SK-N-SH (cell line): ENCODE results near the gene PCDHA9. TPM values are rescaled to one million over a fixed set of nuclear protein-coding genes. Genes with fewer than 3 reads are reported as not detected.
"Not testable (repeated sequence)": the region's sequence is repeated elsewhere in the genome, so short reads cannot be mapped to it uniquely, and the experiment has no call there.

ENCODE experiments used
- CTCF ChIA-PET: fragments of 300-600, 350-600 bp; formaldehyde crosslinking; extraction: SDS; loops from one replicate; lab custom pipeline; 2021; lab: Yijun Ruan, JAX
- POLR2A ChIA-PET: fragments of 350-600 bp; sonication (Branson Sonifier 250); formaldehyde crosslinking; extraction: SDS; loops from one replicate; lab custom pipeline; 2020; ENCODE audit warnings: antibody characterized with exemption, inconsistent platforms; lab: Yijun Ruan, JAX
- DNase-seq: peaks from one replicate; pipeline ENCODE4 v3.0.0; 2012
- H2AFZ ChIP-seq: fragments of 200-600 bp; sonication (generic); 2 replicates; pipeline ENCODE4 v1.8.1; 2016; ENCODE audit warnings: antibody characterized with exemption, mild to moderate bottlenecking, low read depth
- H3F3A ChIP-seq: fragments of 200-600 bp; sonication (generic); replicated peaks from 2 replicates; pipeline ENCODE3; 2016; ENCODE audit warnings: antibody characterized with exemption, mild to moderate bottlenecking; ENCODE audit not compliant: insufficient read depth
- H3K27ac ChIP-seq, 2 experiments: fragments of 200-500 bp in 1 of 2; fragments of 200-600 bp in 1 of 2; sonication (Bioruptor generic) in 1 of 2; sonication (generic), shearing (Covaris generic) in 1 of 2; 2 replicates each; pipeline versions ENCODE4 v1.5.1 to v1.6.1; 2014 to 2016; ENCODE audit warnings: low read depth in 2 of 2, inconsistent platforms in 1 of 2, low read length in 1 of 2, mild to moderate bottlenecking in 1 of 2, mixed read lengths in 1 of 2
- H3K27me3 ChIP-seq: fragments of 200-600 bp; sonication (generic), shearing (Covaris generic); 2 replicates; pipeline ENCODE4 v1.6.1; 2016; ENCODE audit warnings: mixed run types; ENCODE audit not compliant: insufficient read depth
- H3K36me3 ChIP-seq, 2 experiments: fragments of 200-500 bp in 1 of 2; fragments of 200-600 bp in 1 of 2; sonication (Bioruptor generic) in 1 of 2; sonication (generic) in 1 of 2; replicated peaks in 1 of 2; 2 replicates each; pipeline versions ENCODE3 to v1.5.1; 2014 to 2016; ENCODE audit warnings: low read length in 1 of 2, mild to moderate bottlenecking in 1 of 2; ENCODE audit not compliant: insufficient read depth in 2 of 2, control insufficient read depth in 1 of 2
- H3K4me1 ChIP-seq, 2 experiments: fragments of 200-500 bp in 1 of 2; fragments of 200-600 bp in 1 of 2; sonication (Bioruptor generic) in 1 of 2; sonication (generic), shearing (Covaris generic) in 1 of 2; 2 replicates each; pipeline versions ENCODE4 v1.5.1 to v1.6.1; 2014 to 2016; ENCODE audit warnings: low read depth in 1 of 2, low read length in 1 of 2, mixed run types in 1 of 2; ENCODE audit not compliant: insufficient read depth in 2 of 2, control insufficient read depth in 1 of 2
- H3K4me2 ChIP-seq: fragments of 200-600 bp; sonication (generic), shearing (Covaris generic); 2 replicates; pipeline ENCODE4 v1.6.1; 2017; ENCODE audit warnings: mixed run types
- H3K4me3 ChIP-seq, 2 experiments: fragments of 200-500 bp in 1 of 2; fragments of 200-600 bp in 1 of 2; sonication (Bioruptor generic) in 1 of 2; sonication (generic), shearing (Covaris generic) in 1 of 2; 2 replicates each; pipeline versions ENCODE4 v1.5.1 to v1.8.1; 2014 to 2016; ENCODE audit warnings: low read depth in 2 of 2, inconsistent platforms in 1 of 2, low read length in 1 of 2, mild to moderate bottlenecking in 1 of 2, mixed read lengths in 1 of 2, moderate library complexity in 1 of 2
- H3K79me2 ChIP-seq: fragments of 200-600 bp; sonication (generic); 2 replicates; pipeline ENCODE4 v1.8.1; 2017; ENCODE audit warnings: mild to moderate bottlenecking; ENCODE audit not compliant: insufficient read depth
- H3K9ac ChIP-seq: fragments of 200-600 bp; sonication (generic); 2 replicates; pipeline ENCODE4 v1.6.1; 2017; ENCODE audit warnings: mixed run types
- H3K9me2 ChIP-seq: fragments of 200-600 bp; sonication (generic); 2 replicates; pipeline ENCODE4 v1.6.1; 2017; ENCODE audit warnings: mixed run types
- H3K9me3 ChIP-seq: fragments of 200-600 bp; sonication (generic); 2 replicates; pipeline ENCODE4 v1.6.1; 2017; ENCODE audit warnings: mixed run types, mild to moderate bottlenecking, moderate library complexity
- H4K20me1 ChIP-seq: fragments of 200-600 bp; sonication (generic); 2 replicates; pipeline ENCODE4 v1.6.1; 2017; ENCODE audit warnings: mild to moderate bottlenecking, mixed run types; ENCODE audit not compliant: insufficient read depth
- CHD2 ChIP-seq: fragments of 150-350 bp; IDR thresholded peaks from 2 replicates; pipeline ENCODE4 v1.6.1; 2018; ENCODE audit warnings: low read length; ENCODE audit not compliant: partially characterized antibody
- CTCF ChIP-seq: fragments of 200-600 bp; sonication (generic); IDR thresholded peaks from 2 replicates; pipeline ENCODE4 v1.6.1; 2017; ENCODE audit warnings: antibody characterized with exemption, mild to moderate bottlenecking, moderate library complexity
- ELF1 ChIP-seq: IDR thresholded peaks from 2 replicates; pipeline ENCODE4 v1.4.0; 2012
- FOXJ3 ChIP-seq: sonication (generic); formaldehyde crosslinking; IDR thresholded peaks from 2 replicates; pipeline ENCODE4 v1.5.1; 2020; ENCODE audit warnings: mild to moderate bottlenecking, missing genetic modification reagents
- FOXM1 ChIP-seq: IDR thresholded peaks from 2 replicates; pipeline ENCODE4 v1.4.0; 2012; ENCODE audit warnings: low read depth, mild to moderate bottlenecking
- GABPA ChIP-seq: IDR thresholded peaks from 2 replicates; pipeline ENCODE4 v1.4.0; 2012; ENCODE audit warnings: low read depth, mild to moderate bottlenecking
- GATA2 ChIP-seq: sonication (generic); formaldehyde crosslinking; IDR thresholded peaks from 2 replicates; pipeline ENCODE4 v1.5.0; 2020; ENCODE audit warnings: mild to moderate bottlenecking, missing genetic modification reagents
- IRF3 ChIP-seq: fragments of 150-350 bp; IDR thresholded peaks from 2 replicates; pipeline ENCODE4 v1.6.1; 2016; ENCODE audit warnings: mild to moderate bottlenecking, low read depth, low read length
- MAX ChIP-seq: IDR thresholded peaks from 2 replicates; pipeline ENCODE4 v1.4.0; 2012; ENCODE audit warnings: low read depth
- POLR2AphosphoS5 ChIP-seq: IDR thresholded peaks from 2 replicates; pipeline ENCODE4 v1.6.1; 2012; ENCODE audit warnings: low read depth, low read length
- RAD21 ChIP-seq: IDR thresholded peaks from 2 replicates; pipeline ENCODE4 v1.6.1; 2012; ENCODE audit warnings: mild to moderate bottlenecking, low read length
- SIN3A ChIP-seq: IDR thresholded peaks from 2 replicates; pipeline ENCODE4 v1.6.1; 2012; ENCODE audit warnings: low read depth, mild to moderate bottlenecking, low read length, moderate library complexity, borderline replicate concordance
- TAF1 ChIP-seq: IDR thresholded peaks from 2 replicates; pipeline ENCODE4 v1.6.1; 2012; ENCODE audit warnings: low read depth, mild to moderate bottlenecking, low read length, moderate library complexity, borderline replicate concordance
- USF2 ChIP-seq: fragments of 150-350 bp; IDR thresholded peaks from 2 replicates; pipeline ENCODE4 v1.6.1; 2017; ENCODE audit warnings: antibody characterized with exemption, low read length, low read depth, borderline replicate concordance
- YY1 ChIP-seq: IDR thresholded peaks from 2 replicates; pipeline ENCODE4 v1.4.0; 2012; ENCODE audit warnings: low read depth, mild to moderate bottlenecking
- WGBS: methylation state at CpG from one replicate; pipeline ENCODE4 v1.1.6; 2017; ENCODE audit warnings: low lambda C conversion rate; 5-methylcytosine and 5-hydroxymethylcytosine counted together
- polyA plus RNA-seq, 3 experiments: library from polyadenylated mRNA; depleted of rRNA; stranded (reverse); fragments of >200 nt; gene quantifications; 2 replicates each; pipeline ENCODE4 v1.2.3, GENCODE V29; 2012

Gene PCDHA9
- polyA plus RNA-seq, 1 of the 3 experiments (the other 2 are of a cell fraction), result 0.02 TPM

- TF ChIP-seq CTCF, result peak; percentile 63
- TF ChIP-seq RAD21, result peak; percentile 69
- TF ChIP-seq, all 33 proteins: peak for 3
Observed at GRCh38 chr5:140806834-140807775, 41.1 kb upstream of the PCDHA9 start, which contains the start of gene PCDHA4 (continued).

DNA sequence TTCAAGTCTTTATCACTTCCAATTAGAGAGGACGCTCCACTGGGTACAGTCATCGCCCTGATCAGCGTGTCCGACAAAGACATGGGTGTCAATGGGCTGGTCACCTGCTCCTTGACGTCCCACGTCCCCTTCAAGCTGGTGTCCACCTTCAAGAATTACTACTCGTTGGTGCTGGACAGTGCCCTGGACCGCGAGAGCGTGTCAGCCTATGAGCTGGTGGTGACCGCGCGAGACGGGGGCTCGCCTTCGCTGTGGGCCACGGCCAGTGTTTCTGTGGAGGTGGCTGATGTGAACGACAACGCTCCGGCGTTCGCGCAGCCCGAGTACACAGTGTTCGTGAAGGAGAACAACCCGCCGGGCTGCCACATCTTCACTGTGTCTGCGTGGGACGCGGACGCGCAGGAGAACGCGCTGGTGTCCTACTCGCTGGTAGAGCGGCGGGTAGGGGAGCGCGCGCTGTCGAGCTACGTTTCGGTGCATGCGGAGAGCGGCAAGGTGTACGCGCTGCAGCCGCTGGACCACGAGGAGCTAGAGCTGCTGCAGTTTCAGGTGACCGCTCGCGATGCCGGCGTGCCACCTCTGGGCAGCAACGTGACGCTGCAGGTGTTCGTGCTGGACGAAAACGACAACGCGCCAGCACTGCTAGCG, 39.8 kb upstream of the PCDHA9 start:
- H3K27me3 ChIP-seq, H3K9me2 ChIP-seq, H4K20me1 ChIP-seq, H3K4me2 ChIP-seq, DNase-seq, H3K79me2 ChIP-seq, H3K36me3 ChIP-seq, H3K4me1 ChIP-seq, H3K4me3 ChIP-seq, H3K27ac ChIP-seq, H3K9me3 ChIP-seq, H3F3A ChIP-seq, H2AFZ ChIP-seq, H3K9ac ChIP-seq: not testable (repeated sequence)
- ChIA-PET CTCF (interaction anchor here (0.6 to 5.0 kb wide), 28 partner anchors 7 to 415 kb away, joined by 3 to 52 read pairs (median 4); partner anchors contain the start of genes PCDHA1, PCDHA2, PCDHA5 and PCDHA8), POLR2A (interaction anchor here (0.6 kb wide), 1 partner anchor 300 kb away, joined by 4 read pairs; no protein-coding TSS in a partner anchor)
- WGBS, result 91% methylated on average over 49 of the region's 62 CpGs

- no peak overlapping the region for H3K9ac ChIP-seq
- H3K9me2 ChIP-seq, result no peaks in the 10 kb centered on the region
- no peak overlapping the region for H3K4me3 ChIP-seq
- DNase-seq, result no peak
- ChIA-PET CTCF (interaction anchor here (0.5 to 5.0 kb wide), 2 partner anchors 32 to 175 kb away, joined by 3 to 52 read pairs; partner anchors contain the start of gene PCDHA8), POLR2A (no interaction called here)
- no peak overlapping the region for H3K4me2 ChIP-seq
- H3K27ac ChIP-seq, result no peak overlapping the region
- no peaks in the 10 kb centered on the region; a peak in 2 of 4 replicates for H3K4me1 ChIP-seq
- H3K79me2 ChIP-seq, result no peaks in the 10 kb centered on the region
- H4K20me1 ChIP-seq, result no peaks in the 10 kb centered on the region
- H3K27me3 ChIP-seq, result no peaks in the 10 kb centered on the region
- no peak for TF ChIP-seq GATA2
- TF ChIP-seq SIN3A, result no peak
- no peak for TF ChIP-seq POLR2AphosphoS5
- no peak for TF ChIP-seq USF2
- no peak for TF ChIP-seq FOXJ3
- TF ChIP-seq FOXM1, result no peak
- no peak for TF ChIP-seq IRF3
- TF ChIP-seq CHD2, result no peak
- no peak for TF ChIP-seq GABPA
- TF ChIP-seq MAX, result no peak
- TF ChIP-seq ELF1, result no peak
- no peak for TF ChIP-seq TAF1
- TF ChIP-seq YY1, result no peak
- no peak for TF ChIP-seq RAD21
- WGBS, result 82% methylated on average over 13 of the region's 43 CpGs
- no peaks in the 10 kb centered on the region for H3F3A ChIP-seq
- H2AFZ ChIP-seq, result no peak overlapping the region
- no peaks in the 10 kb centered on the region for H3K36me3 ChIP-seq
- H3K9me3 ChIP-seq, result no peaks in the 10 kb centered on the region
Observed at GRCh38 chr5:140808889-140809291, 39.3 kb upstream of the PCDHA9 start.
